ENCODE results near the gene COQ3.

GRCh38 chr6:99349171-99350141 is 44.5 kb downstream of the COQ3 start, which contains the start of gene FAXC:
- TF ChIP-seq POLR2A (IDR thresholded peaks at IDR 0.05) (no peak), CTCF (IDR thresholded peaks at IDR 0.05) (peak in 3 of 4 experiments; percentile 31 to 55 (median 48)), POLR2AphosphoS5 (IDR thresholded peaks at IDR 0.05) (no peak)
